HepG2 (cell line): ENCODE results near the gene TMEM87B. TPM values are rescaled to one million over a fixed set of nuclear protein-coding genes. Genes with fewer than 3 reads are reported as not detected.

Source experiments
- ATAC-seq: fragments of 200-7000 bp; cut with Tn5 transposase; 3 replicates; pipeline ENCODE4 v1.9.1; 2020; ENCODE audit warnings: mild to moderate bottlenecking, moderate library complexity
- BruUV-seq: library from RNA; stranded (reverse); fragments of 400-500 nt; replicated peaks from 2 replicates; lab custom pipeline; 2021; lab: Mats Ljungman, UMichigan
- CTCF ChIA-PET: fragments of 300-600 bp; formaldehyde crosslinking; extraction: SDS; loops from one replicate; lab custom pipeline; 2021; ENCODE audit warnings: low total read pairs, inconsistent platforms, low intra/inter-chr PET ratio; lab: Yijun Ruan, JAX
- POLR2A ChIA-PET: fragments of 350-600 bp; sonication (Branson Sonifier 250); formaldehyde crosslinking; loops from one replicate; lab custom pipeline; 2020; ENCODE audit warnings: antibody characterized with exemption, inconsistent platforms; lab: Yijun Ruan, JAX
- DNase-seq: peaks from one replicate; pipeline ENCODE4 v3.0.0-alpha.2; 2015; ENCODE audit warnings: low spot score
- FAIRE-seq: peaks from 3 replicates; lab custom pipeline; 2011; peaks lifted over from hg19 to GRCh38; lab: Jason Lieb, UNC
- H2AFZ ChIP-seq: one replicate; pipeline ENCODE4 v1.6.1; 2011; ENCODE audit warnings: low read length, inconsistent platforms
- H3K27ac ChIP-seq: fragments of 300-600 bp; 3 replicates; pipeline ENCODE4 v1.8.0; 2011; ENCODE audit warnings: mixed run types, mild to moderate bottlenecking, mixed read lengths, low read length, inconsistent platforms; ENCODE audit not compliant: insufficient read depth; ENCODE audit errors: extremely low read length
- H3K27me3 ChIP-seq, 2 experiments: fragments of 200-600 bp in 1 of 2; 2 replicates in 1 of 2; 3 replicates in 1 of 2; pipeline versions ENCODE4 v1.6.0 to v1.8.0; 2011; ENCODE audit warnings: low read length in 2 of 2, mild to moderate bottlenecking in 2 of 2, moderate library complexity in 2 of 2, inconsistent platforms in 1 of 2; ENCODE audit not compliant: insufficient read depth in 2 of 2, control insufficient read depth in 1 of 2
- H3K36me3 ChIP-seq, 2 experiments: fragments of 200-600 bp in 1 of 2; replicated peaks in 1 of 2; 2 replicates in 1 of 2; 3 replicates in 1 of 2; pipeline versions ENCODE4 v1.5.1 to v1.8.0; 2011; ENCODE audit warnings: low read length in 2 of 2, inconsistent platforms in 1 of 2; ENCODE audit not compliant: insufficient read depth in 2 of 2, control insufficient read depth in 1 of 2
- H3K4me1 ChIP-seq: 2 replicates; pipeline ENCODE4 v1.5.1; 2012; ENCODE audit warnings: low read length, inconsistent platforms; ENCODE audit not compliant: insufficient read depth
- H3K4me2 ChIP-seq: 2 replicates; pipeline ENCODE4 v1.6.0; 2011; ENCODE audit warnings: low read depth, low read length, inconsistent platforms
- H3K4me3 ChIP-seq, 3 experiments: fragments of 200-600 bp in 1 of 3; sonication (generic), shearing (Covaris generic) in 1 of 3; replicated peaks in 1 of 3; 2 replicates each; pipeline ENCODE4 v1.5.1; 2011 to 2016; ENCODE audit warnings: low read length in 3 of 3, inconsistent platforms in 2 of 3, low read depth in 2 of 3, mild to moderate bottlenecking in 2 of 3, control low read depth in 1 of 3, mixed read lengths in 1 of 3; ENCODE audit not compliant: insufficient read depth in 1 of 3
- H3K79me2 ChIP-seq: one replicate; pipeline ENCODE4 v1.6.1; 2011; ENCODE audit warnings: low read length, inconsistent platforms; ENCODE audit not compliant: insufficient read depth
- H3K9ac ChIP-seq: 2 replicates; pipeline ENCODE4 v1.6.0; 2011; ENCODE audit warnings: mild to moderate bottlenecking, low read depth, low read length, inconsistent platforms; ENCODE audit not compliant: insufficient read depth
- H3K9me3 ChIP-seq: 2 replicates; pipeline ENCODE4 v1.5.1; 2012; ENCODE audit warnings: mild to moderate bottlenecking, low read length
- H4K20me1 ChIP-seq: 2 replicates; pipeline ENCODE4 v1.6.0; 2011; ENCODE audit warnings: inconsistent platforms, mild to moderate bottlenecking, low read length, moderate library complexity; ENCODE audit not compliant: insufficient read depth
- FOXC1 ChIP-seq: sonication (generic); formaldehyde crosslinking; IDR thresholded peaks from 2 replicates; pipeline ENCODE4 v1.8.0; 2022; ENCODE audit warnings: mild to moderate bottlenecking, missing genetic modification reagents, borderline replicate concordance
- RNF2 ChIP-seq: fragments of 450-650 bp; conservative IDR thresholded peaks from 2 replicates; pipeline ENCODE4 v1.6.1; 2016; ENCODE audit warnings: low read depth
- ZBED4 ChIP-seq: sonication (generic); formaldehyde crosslinking; IDR thresholded peaks from 2 replicates; pipeline ENCODE4 v1.4.0; 2020; ENCODE audit warnings: missing genetic modification reagents, borderline replicate concordance
- ZNF333 ChIP-seq: sonication (generic); formaldehyde crosslinking; IDR thresholded peaks from 2 replicates; pipeline ENCODE4 v1.4.0; 2020; ENCODE audit warnings: mild to moderate bottlenecking, missing genetic modification reagents, borderline replicate concordance
- ZNF510 ChIP-seq: sonication (generic); formaldehyde crosslinking; IDR thresholded peaks from 2 replicates; pipeline ENCODE4 v1.4.0; 2020; ENCODE audit warnings: low read depth, mild to moderate bottlenecking, missing genetic modification reagents
- WGBS: methylation state at CpG from one replicate; pipeline ENCODE4 v1.1.6; 2017; ENCODE audit warnings: low lambda C conversion rate; 5-methylcytosine and 5-hydroxymethylcytosine counted together
- in situ Hi-C: cut with HindIII; loops from 2 replicates; pipeline ENCODE4 v1.10.0; 2017; ENCODE audit warnings: low pct_unique_long_range_greater_than_20kb; ENCODE audit not compliant: extremely low pct_ligation_motif_present
- intact Hi-C: fragments of 100-400 bp; cut with micrococcal nuclease; formaldehyde crosslinking; loops from one replicate; pipeline ENCODE4 v1.10.0; 2022; ENCODE audit not compliant: unreplicated experiment
- polyA plus RNA-seq, 8 experiments: library from polyadenylated mRNA; depleted of rRNA in 3 of 8; stranded (reverse) in 7 of 8; unstranded in 1 of 8; fragments of >200 nt; fragmentation: Illumina TruSeq in 4 of 8; extraction: Trizol in 4 of 8; gene quantifications; 2 replicates each; pipeline versions ENCODE4 v1.2.1 to v1.2.3, GENCODE V29; 2011 to 2016; ENCODE audit warnings: low read depth in 4 of 8, missing spikeins in 1 of 8, mixed read lengths in 1 of 8; ENCODE audit not compliant: insufficient read depth in 1 of 8
- total RNA-seq, 5 experiments: library from RNA; depleted of rRNA; stranded (reverse); fragments of >200 nt; fragmentation: Illumina TruSeq; extraction: Trizol; gene quantifications; 2 replicates each; pipeline ENCODE4 v1.2.3, GENCODE V29; 2016; ENCODE audit warnings: low read depth in 1 of 5
- TF ChIP-seq, protein P1 (sequence below): sonication (generic); formaldehyde crosslinking; IDR thresholded peaks from 2 replicates; pipeline ENCODE4 v1.4.0; 2020; ENCODE audit warnings: mild to moderate bottlenecking, missing genetic modification reagents

TMEM87B gene
- total and polyA plus RNA-seq, 2 of the 13 experiments (the other 11 are each of a cell fraction or from before 2014, with no cell fraction given), result 15.1 to 16.2 TPM

DNA sequence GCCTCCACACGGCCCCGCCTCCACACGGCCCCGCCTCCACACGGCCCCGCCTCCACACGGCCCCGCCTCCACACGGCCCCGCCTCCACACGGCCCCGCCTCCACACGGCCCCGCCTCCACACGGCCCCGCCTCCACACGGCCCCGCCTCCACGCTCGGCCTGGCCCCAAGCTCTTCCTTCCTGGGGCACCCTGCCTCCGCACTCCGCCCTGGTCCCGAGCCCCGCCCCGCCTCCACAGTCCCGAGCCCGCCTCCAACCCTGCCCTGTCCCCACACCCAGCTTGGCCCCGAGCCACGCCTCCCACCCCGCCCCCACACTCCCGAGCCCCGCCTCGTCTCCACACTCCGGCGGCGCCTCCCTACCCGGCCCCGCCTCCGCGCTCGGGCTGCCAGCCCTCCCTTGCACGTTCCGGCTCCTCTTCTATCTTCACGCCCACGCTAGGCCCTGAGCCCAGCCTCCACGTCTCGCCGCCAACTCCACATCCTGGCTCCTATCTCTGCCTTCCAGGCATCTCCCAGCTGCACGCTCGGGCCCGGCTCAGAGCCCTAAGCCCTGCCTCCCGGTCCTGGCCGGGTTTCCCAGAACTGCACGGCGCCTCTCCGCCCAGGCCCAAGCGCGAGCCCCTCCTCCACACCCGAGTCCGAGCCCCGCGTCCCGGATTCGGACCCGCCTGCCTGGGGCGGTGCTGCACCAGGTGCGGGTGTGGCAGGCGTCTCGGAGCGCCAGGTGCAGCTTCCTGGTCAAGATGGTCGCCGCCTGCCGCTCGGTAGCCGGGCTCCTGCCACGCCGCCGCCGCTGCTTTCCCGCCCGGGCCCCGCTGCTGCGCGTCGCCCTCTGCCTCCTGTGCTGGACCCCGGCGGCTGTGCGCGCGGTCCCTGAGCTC is at the start of gene TMEM87B (continued):
- TF ChIP-seq RNF2 (no peak; the same call in 1 of the 2 replicates), ZNF510 (CRISPR knock-in tag) (peak; percentile 83; the same call in 1 of the 2 replicates), ZBED4 (CRISPR knock-in tag) (peak; percentile 29; the same call in 1 of the 2 replicates)
- TF ChIP-seq, protein P1, sequence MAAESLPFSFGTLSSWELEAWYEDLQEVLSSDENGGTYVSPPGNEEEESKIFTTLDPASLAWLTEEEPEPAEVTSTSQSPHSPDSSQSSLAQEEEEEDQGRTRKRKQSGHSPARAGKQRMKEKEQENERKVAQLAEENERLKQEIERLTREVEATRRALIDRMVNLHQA (CRISPR knock-in tag), result no peak

GRCh38 chr2:112005406-112006075 is 49.5 kb upstream of the TMEM87B start:
- ChIA-PET CTCF (no interaction called here), POLR2A (no interaction called here)
- H3K27ac ChIP-seq, result no peak overlapping the region
- WGBS, result 98% methylated on average over 5 of the region's 5 CpGs
- FAIRE-seq (no peak), DNase-seq (no peak), ATAC-seq (no peak)
- no peaks in the 10 kb centered on the region for H3K9me3 ChIP-seq
- no peaks in the 10 kb centered on the region for H4K20me1 ChIP-seq
- intact Hi-C loops (no loop called here), in situ Hi-C loops (no loop called here)
- H3K4me1 ChIP-seq, result no peaks in the 10 kb centered on the region
- H3K9ac ChIP-seq, result no peak overlapping the region
- BruUV-seq, result no TSS peak
- H3K4me3 ChIP-seq, result no peak overlapping the region
- no peak overlapping the region for H2AFZ ChIP-seq
- H3K27me3 ChIP-seq, result no peaks in the 10 kb centered on the region
- no peaks in the 10 kb centered on the region for H3K79me2 ChIP-seq
- H3K36me3 ChIP-seq, result peaks cover 21 to 71% of the 10 kb centered on the region in 2 experiments
- no peak overlapping the region for H3K4me2 ChIP-seq
- TF ChIP-seq FOXC1 (no peak), ZNF333 (no peak)
